ENCODE measurements around the gene MEIS2. TPM values are rescaled to one million over a fixed set of nuclear protein-coding genes. Genes with fewer than 3 reads are reported as not detected.

The MEIS2 gene
- polyA plus RNA-seq, 1 donor from 2014 or later: 825 TPM

- Histone ChIP-seq H3K9ac (ENCODE audit: low read length) (peak overlapping the region; percentile 100), H2AFZ (ENCODE audit: low read depth, low read length) (no peak overlapping the region), H3K27me3 (ENCODE audit: insufficient read depth, low read depth, low read length) (peaks cover 11% of the 10 kb centered on the region), H3K9me2 (ENCODE audit: insufficient read depth, low read length) (no peaks in the 10 kb centered on the region), H4K20me1 (ENCODE audit: insufficient read depth) (no peaks in the 10 kb centered on the region), H3K36me3 (ENCODE audit: insufficient read depth, low read length) (no peaks in the 10 kb centered on the region), H3K4me2 (ENCODE audit: low read length) (peak overlapping the region; percentile 74), H3F3A (ENCODE audit: insufficient read depth, low read length, poor library complexity, severe bottlenecking) (peaks cover 7% of the 10 kb centered on the region), H3K27ac (ENCODE audit: low read length) (peak overlapping the region; percentile 100), H3K79me2 (replicated peaks; ENCODE audit: insufficient read depth, low read length) (peaks cover 98% of the 10 kb centered on the region), H3K4me3 (ENCODE audit: low read length) (peak overlapping the region; percentile 93), H3K9me3 (ENCODE audit: low read length) (no peaks in the 10 kb centered on the region)
- TF ChIP-seq REST (IDR thresholded peaks at IDR 0.05; ENCODE audit: borderline replicate concordance): peak; percentile 70
- TF ChIP-seq CTCF (IDR thresholded peaks at IDR 0.05; ENCODE audit: poor library complexity, severe bottlenecking): no peak
- TF ChIP-seq POLR2AphosphoS5 (IDR thresholded peaks at IDR 0.05): peak; percentile 28
- TF ChIP-seq RAD21 (conservative IDR thresholded peaks at IDR 0.05): no peak
- TF ChIP-seq EZH2 (IDR thresholded peaks at IDR 0.05; ENCODE audit: borderline replicate concordance, insufficient read depth, low read length, poor library complexity, severe bottlenecking): no peak
These were observed 6.9 kb upstream of the MEIS2 start for GRCh38 chr15:37107071-37107743.

GRCh38 chr15:37106490-37107001 lies 6.2 kb upstream of the MEIS2 start:
- H3K79me2 ChIP-seq (replicated peaks; ENCODE audit: insufficient read depth, low read length): peaks cover 93% of the 10 kb centered on the region
- TF ChIP-seq EP300 (conservative IDR thresholded peaks at IDR 0.05; ENCODE audit: poor library complexity, severe bottlenecking) (no peak), SMC3 (conservative IDR thresholded peaks at IDR 0.05; ENCODE audit: poor library complexity) (peak; percentile 74), REST (IDR thresholded peaks at IDR 0.05; ENCODE audit: borderline replicate concordance) (no peak), POLR2AphosphoS5 (IDR thresholded peaks at IDR 0.05) (peak; percentile 51), TAF1 (IDR thresholded peaks at IDR 0.05; ENCODE audit: low read depth) (peak; percentile 59), RAD21 (conservative IDR thresholded peaks at IDR 0.05) (peak; percentile 71), MXI1 (conservative IDR thresholded peaks at IDR 0.05; ENCODE audit: poor library complexity, severe bottlenecking) (no peak), CTCF (IDR thresholded peaks at IDR 0.05; ENCODE audit: poor library complexity, severe bottlenecking) (peak; percentile 68), EZH2 (IDR thresholded peaks at IDR 0.05; ENCODE audit: borderline replicate concordance, insufficient read depth, low read length, poor library complexity, severe bottlenecking) (no peak)
- H3K27me3 ChIP-seq (ENCODE audit: insufficient read depth, low read depth, low read length): peaks cover 13% of the 10 kb centered on the region
- no peaks in the 10 kb centered on the region for H3K36me3 ChIP-seq (ENCODE audit: insufficient read depth, low read length)
- no peaks in the 10 kb centered on the region for H4K20me1 ChIP-seq (ENCODE audit: insufficient read depth)
- peak overlapping the region; percentile 93 for H3K4me3 ChIP-seq (ENCODE audit: low read length)
- no peaks in the 10 kb centered on the region for H3K9me3 ChIP-seq (ENCODE audit: low read length)
- peak overlapping the region; percentile 100 for H3K9ac ChIP-seq (ENCODE audit: low read length)
- H3K27ac ChIP-seq (ENCODE audit: low read length): peak overlapping the region; percentile 100
- no peak overlapping the region for H2AFZ ChIP-seq (ENCODE audit: low read depth, low read length)
- peaks cover 7% of the 10 kb centered on the region for H3F3A ChIP-seq (ENCODE audit: insufficient read depth, low read length, poor library complexity, severe bottlenecking)
- H3K4me2 ChIP-seq (ENCODE audit: low read length): peak overlapping the region; percentile 84
- H3K9me2 ChIP-seq (ENCODE audit: insufficient read depth, low read length): no peaks in the 10 kb centered on the region
